HG03196 (cell line): ENCODE measurements around the gene EXOC4.
"Not testable (repeated sequence)": the region's sequence is repeated elsewhere in the genome, so short reads cannot be mapped to it uniquely, and the experiment has no call there.

Experiments used
- ATAC-seq: cut with Tn5 transposase; IDR thresholded peaks from one replicate; pipeline ENCODE4 v1.9.1; 2021; ENCODE audit not compliant: unreplicated experiment

Gene EXOC4

DNA sequence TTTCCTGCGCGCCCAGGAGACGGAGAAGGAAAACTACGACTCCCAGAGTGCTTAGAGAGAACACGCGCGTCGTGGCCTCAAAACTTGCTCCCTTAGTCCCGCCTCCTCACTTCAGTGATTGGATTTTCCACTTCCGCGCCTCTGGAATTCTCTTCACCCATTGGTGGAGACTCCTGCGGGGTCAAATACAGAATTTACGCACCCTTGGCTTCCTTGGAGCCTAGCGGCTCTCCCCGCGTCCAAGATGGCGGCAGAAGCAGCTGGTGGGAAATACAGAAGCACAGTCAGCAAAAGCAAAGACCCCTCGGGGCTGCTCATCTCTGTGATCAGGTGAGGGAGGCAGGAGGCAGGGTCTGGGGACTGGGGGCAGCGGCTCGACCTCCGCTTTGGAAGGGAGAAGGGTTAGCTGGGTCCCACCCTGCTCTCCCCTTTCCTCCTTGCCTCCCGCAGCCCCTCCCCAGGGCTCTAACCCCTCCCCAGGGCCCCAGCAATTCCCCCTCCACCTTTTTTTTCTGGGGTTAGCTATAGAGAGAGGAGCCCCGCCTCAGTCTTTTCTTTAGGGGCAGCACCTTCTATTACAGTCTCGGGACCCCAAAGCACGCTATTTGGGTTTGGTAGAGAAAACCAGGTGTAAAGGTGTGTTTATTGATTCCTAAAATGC lies at the start of gene EXOC4:
EXOC4 (plus strand) TSS at position 221 of the 661 bp plus-strand sequence.
- ATAC-seq: peak; percentile 99

DNA sequence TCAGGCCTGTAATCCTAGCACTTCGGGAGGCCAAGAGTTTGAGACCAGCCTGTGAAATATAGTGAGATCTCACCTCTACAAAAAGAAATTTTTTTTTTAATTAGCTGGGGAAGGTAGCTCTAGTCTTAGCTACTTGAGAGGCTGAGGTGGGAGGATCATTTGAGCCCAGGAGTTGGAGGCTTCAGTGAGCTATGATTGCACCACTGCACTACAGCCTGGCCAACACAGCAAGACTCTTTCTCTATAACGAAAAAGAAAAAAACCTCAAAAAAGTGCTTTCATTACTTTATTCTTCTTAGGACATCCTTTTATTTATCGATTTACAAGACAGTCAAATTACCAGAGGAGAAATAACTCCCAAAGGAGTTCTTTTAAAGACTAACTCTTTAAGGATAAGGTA lies 49.4 kb upstream of the EXOC4 start:
- ATAC-seq: no peak

DNA sequence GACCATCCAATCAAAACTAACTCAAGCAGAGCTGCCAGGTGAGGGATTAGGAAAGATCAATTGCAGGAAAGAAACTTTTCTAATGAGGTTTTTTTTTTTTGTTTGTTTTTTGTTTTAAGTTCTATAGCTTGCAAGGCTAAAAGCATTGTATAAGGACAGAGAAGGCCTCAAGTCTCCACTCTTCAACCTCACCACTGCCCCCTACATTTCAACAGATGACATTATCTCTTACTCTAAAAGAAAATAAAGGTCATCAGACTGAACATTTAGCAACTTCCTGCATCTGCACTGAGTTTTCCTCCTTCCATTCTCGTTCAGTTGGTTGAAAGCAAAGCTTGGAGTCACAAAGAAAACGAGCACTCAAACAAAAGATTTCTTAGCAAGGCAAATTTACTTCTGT lies 45.2 kb upstream of the EXOC4 start:
- ATAC-seq: no peak

DNA sequence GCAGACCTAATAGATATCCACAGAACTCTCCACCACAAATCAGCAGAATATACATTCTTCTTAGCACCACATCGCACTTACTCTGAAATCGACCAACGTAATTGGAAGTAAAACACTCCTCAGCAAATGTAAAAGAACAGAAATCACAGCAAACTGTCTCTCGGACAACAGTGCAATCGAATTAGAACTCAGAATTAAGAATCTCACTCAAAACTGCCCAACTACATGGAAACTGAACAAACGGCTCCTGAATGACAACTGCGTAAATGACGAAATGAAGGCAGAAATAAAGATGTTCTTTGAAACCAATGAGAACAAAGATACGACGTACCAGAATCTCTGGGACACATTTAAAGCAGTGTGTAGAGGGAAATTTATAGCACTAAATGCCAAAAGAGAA lies 42.1 kb upstream of the EXOC4 start:
- not testable (repeated sequence) for ATAC-seq

DNA sequence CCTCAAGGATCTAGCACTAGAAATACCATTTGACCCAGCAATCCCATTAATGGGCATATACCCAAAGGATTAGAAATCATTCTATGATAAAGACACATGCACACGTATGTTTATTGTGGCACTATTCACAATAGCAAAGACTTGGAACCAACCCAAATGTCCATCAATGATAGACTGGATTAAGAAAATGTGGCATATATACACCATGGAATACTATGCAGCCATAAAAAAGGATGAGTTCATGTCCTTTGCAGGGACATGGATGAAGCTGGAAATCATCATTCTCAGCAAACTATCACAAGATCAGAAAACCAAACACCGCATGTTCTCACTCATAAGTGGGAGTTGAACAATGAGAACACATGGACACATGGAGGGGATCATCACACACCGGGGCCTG lies 39.1 kb upstream of the EXOC4 start:
- ATAC-seq: not testable (repeated sequence)

DNA sequence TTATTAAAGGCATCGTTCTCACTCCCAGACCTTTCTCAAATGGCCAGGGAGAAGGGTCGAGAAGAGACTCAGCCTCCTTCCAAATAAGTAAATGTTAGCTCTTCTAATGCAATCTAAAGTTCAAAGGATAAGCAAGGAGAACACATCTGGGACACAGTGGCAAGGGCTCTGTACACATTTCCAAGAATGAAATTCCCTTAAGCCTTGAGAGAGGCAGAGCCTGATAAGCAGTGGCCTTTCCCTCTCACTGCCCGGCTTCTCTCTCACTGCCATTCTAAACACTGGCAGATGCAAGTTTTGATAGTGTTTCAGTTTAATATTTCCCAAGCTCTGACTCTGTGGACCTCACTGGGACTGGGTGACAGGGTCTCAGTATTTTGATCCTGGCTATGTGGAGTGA lies 35.1 kb upstream of the EXOC4 start:
- no peak for ATAC-seq

DNA sequence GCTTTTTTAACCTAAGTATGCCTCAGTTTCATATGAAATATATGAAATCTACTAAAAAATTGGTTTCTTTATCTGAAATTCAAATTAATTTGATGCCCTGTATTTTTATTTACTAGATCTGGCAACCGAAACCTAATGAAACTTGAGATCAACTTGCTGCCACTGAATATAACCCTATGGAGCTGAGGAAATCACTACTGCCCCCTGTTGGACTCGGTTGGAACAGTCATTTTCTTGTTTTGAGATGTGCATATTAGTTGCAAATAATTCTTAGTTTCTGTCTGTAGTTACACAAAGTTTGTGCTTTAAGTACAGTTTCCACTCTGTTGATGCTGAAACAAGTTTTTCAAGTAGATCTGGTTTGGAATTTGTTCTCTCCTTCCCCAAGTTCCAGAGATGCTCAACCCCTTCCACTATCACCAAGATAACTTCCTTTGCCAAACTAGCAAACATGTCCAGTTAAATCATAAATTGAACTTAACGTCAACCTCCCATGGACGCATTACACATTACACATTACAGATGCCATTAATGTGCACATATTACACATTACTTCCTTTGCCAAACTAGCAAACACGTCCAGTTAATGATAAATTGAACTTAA lies 22.2 kb upstream of the EXOC4 start:
- no peak for ATAC-seq

DNA sequence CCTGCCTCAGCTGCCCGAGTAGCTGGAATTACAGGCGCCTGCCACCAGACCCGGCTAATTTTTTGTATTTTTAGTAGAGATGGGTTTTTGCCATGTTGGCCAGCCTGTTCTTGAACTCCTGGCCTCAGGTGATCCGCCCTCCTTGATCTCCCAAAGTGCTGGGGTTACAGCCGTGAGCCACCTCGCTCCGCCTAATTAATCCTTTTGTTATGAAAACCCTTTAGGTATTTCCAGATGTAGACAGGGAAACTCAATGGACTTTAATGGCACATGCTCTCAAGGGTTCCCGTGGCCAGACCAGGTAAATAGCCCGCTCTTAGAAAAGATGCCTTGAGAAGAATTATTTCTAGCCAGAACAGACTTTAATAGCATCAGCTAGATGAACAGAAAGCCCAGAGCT lies 19.7 kb upstream of the EXOC4 start:
- ATAC-seq: no peak

DNA sequence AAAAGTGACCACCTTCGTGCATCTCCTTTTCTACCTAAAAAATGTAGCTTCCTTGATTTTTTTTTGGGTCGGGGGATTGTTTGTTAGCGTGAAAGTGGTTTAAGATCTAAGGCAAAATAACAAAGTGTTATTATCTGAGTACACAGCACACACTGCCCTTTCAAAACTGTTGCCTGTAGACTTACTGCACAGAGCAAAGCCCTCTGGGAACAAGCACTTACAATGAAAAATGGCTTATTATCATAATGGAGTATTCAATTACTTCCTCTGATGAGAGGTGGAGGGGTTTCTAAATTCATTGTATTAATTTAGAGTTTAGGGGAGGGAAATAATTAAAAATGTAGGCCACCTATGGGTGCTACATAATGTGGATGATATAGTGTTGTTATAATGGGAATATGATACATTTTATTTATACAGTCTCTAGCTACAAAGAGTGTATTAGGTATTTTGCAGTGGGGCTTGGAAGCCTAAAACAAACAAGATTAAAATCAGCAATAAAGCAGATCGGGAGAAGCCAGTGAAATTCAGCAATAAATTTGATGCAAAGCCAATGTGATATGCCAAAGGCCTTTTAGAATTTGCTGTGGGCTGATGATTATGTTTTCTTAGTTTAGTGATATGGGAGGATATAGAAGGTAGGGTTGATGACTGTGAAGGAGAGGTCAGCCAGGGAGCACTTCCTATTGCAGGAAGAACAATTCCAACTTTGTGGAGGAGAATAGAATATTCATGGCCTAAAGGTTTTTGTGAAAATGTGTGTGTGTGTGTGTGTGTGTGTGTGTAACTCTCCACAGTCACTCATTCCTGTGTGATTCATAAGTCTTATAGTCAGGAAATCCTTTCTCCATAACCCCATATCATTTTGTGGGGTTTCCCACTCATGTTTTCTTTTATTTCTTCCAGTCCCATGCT lies 17.7 kb upstream of the EXOC4 start:
- no peak for ATAC-seq

DNA sequence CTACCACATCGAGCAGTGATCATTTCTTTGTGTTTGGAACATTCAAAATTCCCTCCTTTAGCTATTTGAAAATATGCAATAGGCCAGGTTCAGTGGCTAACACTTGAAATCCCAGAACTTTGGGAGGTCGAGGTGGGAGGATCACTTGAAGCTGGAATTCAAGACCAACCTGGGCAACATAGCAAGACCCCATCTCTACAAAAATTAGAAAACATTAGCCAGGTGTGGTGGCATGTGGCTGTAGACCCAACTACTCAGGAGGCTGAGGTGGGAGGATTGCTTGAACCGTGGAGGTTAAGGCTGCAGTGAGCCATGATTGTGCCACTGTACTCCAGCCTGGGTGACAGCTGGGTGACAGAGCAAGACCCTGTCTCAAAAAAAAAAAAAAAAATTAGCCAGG lies 15.3 kb upstream of the EXOC4 start:
- ATAC-seq: no peak

DNA sequence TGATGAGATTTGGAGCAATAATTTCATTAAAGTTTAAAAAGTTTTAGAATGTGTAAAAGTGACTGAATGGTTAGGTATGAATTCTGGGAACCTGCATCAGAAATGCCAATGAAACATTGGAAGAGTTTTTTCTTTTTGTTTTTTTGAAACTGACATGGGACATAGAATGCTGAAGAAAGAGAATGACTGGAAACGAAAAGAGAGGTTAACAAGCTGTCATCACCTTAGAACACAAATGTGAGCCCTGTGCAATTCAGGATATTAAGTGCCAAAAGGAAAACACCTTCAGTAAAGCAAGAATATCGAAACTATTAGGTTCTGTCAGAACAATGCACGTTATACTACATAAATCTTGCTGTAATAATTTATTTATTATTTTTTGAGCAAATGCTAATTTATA lies 12.6 kb upstream of the EXOC4 start:
- no peak for ATAC-seq

DNA sequence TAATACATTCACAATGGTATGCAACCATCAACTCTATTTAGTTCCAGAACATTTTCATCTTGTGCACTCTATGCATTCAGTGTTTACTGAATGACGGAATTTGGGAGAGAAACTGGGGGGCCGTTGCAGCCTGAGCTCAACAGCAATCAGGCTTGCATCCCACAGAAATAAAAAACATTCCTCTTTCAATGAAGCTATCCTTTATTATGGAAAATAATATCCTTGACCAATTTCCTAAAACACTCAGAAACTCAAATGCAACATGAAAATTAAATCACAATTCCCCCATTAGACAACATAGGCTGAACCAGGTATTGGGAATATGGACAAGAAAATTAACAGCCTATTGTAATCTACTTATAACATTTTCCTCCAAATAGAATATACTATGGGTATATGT lies 6.3 kb upstream of the EXOC4 start:
- no peak for ATAC-seq

DNA sequence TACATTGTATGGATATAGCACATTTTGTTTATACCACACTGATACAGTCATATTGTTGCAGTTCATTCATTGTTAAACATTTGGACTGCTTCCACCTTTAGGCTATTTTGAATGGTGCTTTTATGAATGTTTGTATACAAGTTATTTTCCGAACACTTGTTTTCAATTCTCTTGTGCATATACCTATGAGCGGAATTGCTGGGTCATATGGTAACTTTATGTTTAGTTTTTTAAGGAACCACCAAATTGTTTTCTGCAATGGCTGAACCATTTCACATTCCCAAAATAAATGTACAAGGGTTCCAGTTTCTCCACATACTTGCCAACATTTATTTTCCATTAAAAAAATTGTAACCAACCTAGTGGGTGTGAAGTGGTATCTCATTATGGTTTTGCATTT lies 4.0 kb upstream of the EXOC4 start:
- ATAC-seq: no peak

DNA sequence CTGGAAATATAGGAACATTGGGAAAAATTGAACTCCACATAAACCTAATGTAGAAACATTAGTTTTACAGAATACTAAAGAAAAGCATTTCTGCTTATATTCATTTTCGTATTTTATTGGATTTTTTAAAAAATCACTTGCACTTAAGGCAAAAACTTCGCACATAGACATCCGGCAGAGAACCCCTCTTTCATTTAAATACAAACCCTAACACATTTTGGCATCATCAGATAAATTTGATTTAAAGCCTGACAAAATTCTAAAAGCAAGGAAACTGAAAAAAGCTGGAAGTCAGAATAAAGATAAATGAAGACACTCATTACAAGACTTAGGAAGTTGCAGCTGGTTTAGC lies 396 bp upstream of the EXOC4 start:
- no peak for ATAC-seq

DNA sequence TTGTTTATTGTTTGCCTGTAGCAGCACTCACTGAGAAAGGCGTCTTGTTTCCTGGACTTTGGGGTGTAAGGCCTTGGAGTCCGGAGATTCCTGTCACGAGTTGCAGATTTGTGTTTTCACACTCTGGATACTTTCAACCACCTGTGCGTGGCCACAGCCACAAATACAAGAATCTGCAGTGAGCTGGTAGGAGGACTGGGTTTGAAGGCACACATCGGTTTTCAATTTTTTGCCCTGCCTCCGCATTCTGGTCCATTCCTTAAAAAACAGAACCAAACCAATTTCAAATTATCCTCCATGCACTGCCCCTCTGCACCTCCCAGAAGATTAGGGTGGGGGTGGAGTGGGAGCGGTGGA lies 619 bp downstream of the EXOC4 start:
- peak; percentile 9 for ATAC-seq

DNA sequence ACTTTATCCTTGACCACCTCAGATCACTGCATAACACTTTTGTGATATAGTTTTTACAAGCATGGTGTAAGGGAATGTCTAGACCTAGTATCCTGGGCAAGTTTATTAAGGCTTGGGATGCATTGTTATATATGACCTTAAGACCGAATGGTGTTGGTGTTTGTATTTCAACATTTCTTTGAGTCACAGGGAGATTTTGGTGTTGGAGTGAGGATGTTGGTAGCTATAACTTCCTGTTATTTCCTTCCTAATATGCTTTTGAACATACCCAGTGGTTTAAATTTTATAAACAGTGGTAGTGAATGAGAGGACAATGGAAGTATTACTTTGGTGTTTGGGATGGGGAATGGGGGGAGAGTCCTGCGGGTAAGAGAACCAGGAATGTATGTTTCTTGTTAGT lies 2.6 kb downstream of the EXOC4 start:
- no peak for ATAC-seq

DNA sequence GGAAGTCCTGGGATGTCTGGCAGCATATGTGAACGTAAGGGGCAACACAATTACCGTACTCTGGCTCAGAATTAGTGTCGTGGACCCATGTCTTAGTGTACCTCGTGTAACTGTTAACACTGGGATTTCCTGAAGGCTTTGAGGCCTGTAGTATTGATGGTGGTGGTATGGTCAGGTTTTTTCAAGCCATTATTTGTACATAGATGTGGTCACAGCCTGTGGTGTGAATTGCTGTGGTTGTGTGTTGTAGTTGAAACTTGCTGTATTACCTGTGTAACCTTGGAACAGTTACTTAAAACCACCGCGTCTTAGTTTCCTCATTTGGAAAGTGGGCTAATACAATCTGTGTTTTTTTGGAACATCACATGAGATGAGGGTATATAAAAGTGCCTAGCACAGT lies 5.3 kb downstream of the EXOC4 start:
- no peak for ATAC-seq

DNA sequence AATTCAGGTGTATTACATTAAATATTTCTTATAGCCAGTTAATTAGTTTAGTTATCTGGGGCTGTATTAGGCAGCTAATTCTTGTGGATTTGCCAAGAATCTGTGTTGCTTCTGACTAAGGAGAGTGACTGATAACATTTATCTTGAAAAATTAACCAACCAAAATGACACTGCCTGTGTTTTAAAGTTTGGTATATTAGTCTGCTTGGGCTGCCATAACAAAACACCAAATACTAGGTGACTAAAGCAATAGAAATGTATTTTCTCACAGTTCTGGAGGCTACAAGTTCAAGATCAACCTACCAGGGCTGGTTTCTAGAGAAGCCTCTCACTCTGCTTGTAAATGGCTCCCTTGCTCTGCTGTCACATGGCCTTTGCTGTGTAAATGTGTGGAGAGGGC lies 12.9 kb downstream of the EXOC4 start:
- no peak for ATAC-seq

DNA sequence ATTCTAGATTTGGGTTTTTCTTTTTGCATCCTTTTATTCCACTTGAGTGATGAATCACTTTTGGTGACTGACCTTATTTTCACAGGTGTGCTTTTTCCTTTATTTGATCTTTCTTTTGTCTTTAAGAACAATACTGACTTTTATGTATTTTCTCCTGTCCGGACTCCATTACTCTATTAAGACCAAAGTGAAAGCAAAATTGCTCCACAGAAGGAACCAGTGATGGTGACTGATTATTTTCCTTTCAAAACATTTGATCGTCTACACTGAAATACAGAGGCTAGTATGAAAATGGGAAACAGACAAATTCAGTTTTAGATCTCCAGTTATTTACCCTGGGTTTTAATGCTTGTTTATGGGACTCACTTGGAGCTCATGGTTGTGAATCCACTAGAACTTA lies 15.5 kb downstream of the EXOC4 start:
- ATAC-seq: no peak

DNA sequence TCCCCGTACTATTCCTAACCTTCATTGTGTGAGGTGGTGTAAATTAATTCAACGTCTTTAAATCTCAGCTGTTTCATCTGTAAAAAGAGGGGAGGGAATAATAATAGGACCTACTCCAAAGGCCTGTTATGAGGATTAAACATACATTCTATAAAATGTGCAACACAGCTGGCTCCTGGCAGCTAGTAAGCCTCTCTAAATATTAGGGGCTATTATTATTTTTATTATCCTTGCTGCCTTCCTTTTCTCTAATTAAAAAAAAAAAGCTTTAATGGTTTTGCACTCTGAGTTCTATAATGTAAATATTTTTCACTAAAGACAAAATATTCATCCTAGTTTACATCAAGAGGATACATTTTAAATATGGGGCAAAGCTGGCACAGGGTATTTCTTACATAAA lies 19.5 kb downstream of the EXOC4 start:
- ATAC-seq: no peak

DNA sequence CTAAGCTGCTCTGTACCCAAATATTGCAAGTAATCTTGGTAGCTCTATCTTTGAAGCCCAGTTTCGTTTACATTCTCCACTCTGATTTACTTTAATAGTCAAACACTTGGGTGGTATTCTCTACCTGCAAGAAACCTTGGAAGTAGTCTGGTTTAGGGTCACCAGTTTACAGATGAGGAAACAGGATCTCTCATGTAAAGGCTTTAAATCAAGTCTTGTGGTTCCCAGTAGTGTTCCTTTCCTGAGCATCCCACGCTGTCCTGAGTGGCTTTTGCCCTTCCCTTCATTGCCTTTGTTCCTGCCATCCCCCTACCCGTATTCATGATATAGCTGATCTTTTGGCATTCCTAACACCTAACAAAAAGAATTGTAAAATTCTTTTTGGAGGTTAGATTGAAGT lies 20.3 kb downstream of the EXOC4 start:
- ATAC-seq: no peak

DNA sequence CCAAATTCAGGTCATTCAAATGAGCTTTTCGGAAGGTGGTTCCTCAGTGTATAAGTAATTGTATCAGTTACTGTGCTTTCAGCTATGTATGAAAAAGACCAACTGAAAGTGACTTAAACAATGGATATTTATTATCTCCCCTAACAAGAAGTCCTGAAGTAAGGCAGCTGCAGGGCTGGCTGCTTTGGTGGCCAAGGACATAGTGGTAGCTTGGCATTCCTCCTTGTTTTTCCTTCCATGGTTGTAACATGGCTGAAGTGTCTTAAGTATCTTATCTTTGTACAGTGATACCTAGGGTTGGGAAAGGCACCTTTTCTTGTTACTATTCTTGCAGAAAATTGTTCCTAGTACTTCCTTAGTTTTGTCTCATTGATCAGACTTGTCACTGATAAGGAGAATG lies 21.4 kb downstream of the EXOC4 start:
- no peak for ATAC-seq
